K562 (cell line): Measurements from ENCODE around the gene ZCCHC17. TPM values are rescaled to one million over a fixed set of nuclear protein-coding genes. Genes with fewer than 3 reads are reported as not detected.

Experiments used
- ATAC-seq: fragments of 200-7000 bp; cut with Tn5 transposase; 3 replicates; pipeline ENCODE4 v1.9.1; 2020; ENCODE audit warnings: moderate library complexity
- BruUV-seq: library from RNA; stranded (reverse); fragments of 400-500 nt; replicated peaks from 2 replicates; lab custom pipeline; 2021; lab: Mats Ljungman, UMichigan
- CTCF ChIA-PET: fragments of 300-600 bp; formaldehyde crosslinking; extraction: SDS; loops from one replicate; lab custom pipeline; 2021; ENCODE audit warnings: low intra/inter-chr PET ratio; lab: Yijun Ruan, JAX
- POLR2A ChIA-PET: fragments of 300-600, 350-650 bp; sonication (Branson Sonifier 250); formaldehyde crosslinking; extraction: SDS; loops from one replicate; lab custom pipeline; 2021; ENCODE audit warnings: antibody characterized with exemption, inconsistent platforms; lab: Yijun Ruan, JAX
- DNase-seq, 4 experiments: peaks; one replicate each; pipeline versions ENCODE4 v3.0.0 to v3.0.0-alpha.2; 2011 to 2018; ENCODE audit warnings: low spot score in 3 of 4, mixed read lengths in 3 of 4; ENCODE audit errors: extremely low read depth in 1 of 4
- FAIRE-seq: peaks from 2 replicates; lab custom pipeline; 2011; peaks lifted over from hg19 to GRCh38; lab: Jason Lieb, UNC
- H2AFZ ChIP-seq: 2 replicates; pipeline ENCODE4 v1.6.0; 2011; ENCODE audit warnings: low read depth, low read length, control low read depth, inconsistent platforms
- H3K27ac ChIP-seq: fragments of 200-600 bp; 3 replicates; pipeline ENCODE4 v1.8.0; 2011; ENCODE audit warnings: low read depth, mild to moderate bottlenecking, control low read depth, inconsistent platforms, low read length, moderate library complexity, mixed read lengths; ENCODE audit errors: extremely low read depth
- H3K27me3 ChIP-seq, 2 experiments: fragments of 300-600 bp in 1 of 2; 2 replicates in 1 of 2; 3 replicates in 1 of 2; pipeline versions ENCODE4 v1.6.0 to v1.8.0; 2011; ENCODE audit warnings: inconsistent platforms in 2 of 2, low read length in 2 of 2, mild to moderate bottlenecking in 1 of 2, mixed read lengths in 1 of 2, moderate library complexity in 1 of 2; ENCODE audit not compliant: control insufficient read depth in 2 of 2, insufficient read depth in 2 of 2
- H3K36me3 ChIP-seq: fragments of 300-600 bp; 3 replicates; pipeline ENCODE4 v1.8.0; 2011; ENCODE audit warnings: mild to moderate bottlenecking, low read length, inconsistent platforms; ENCODE audit not compliant: control insufficient read depth, insufficient read depth
- H3K4me1 ChIP-seq, 2 experiments: fragments of 200-600 bp in 1 of 2; replicated peaks in 1 of 2; 2 replicates in 1 of 2; 3 replicates in 1 of 2; pipeline versions ENCODE4 v1.5.1 to v1.8.0; 2011; ENCODE audit warnings: inconsistent platforms in 2 of 2, low read length in 2 of 2, mild to moderate bottlenecking in 1 of 2, mixed read lengths in 1 of 2, moderate library complexity in 1 of 2; ENCODE audit not compliant: control insufficient read depth in 2 of 2, insufficient read depth in 2 of 2
- H3K4me2 ChIP-seq: 2 replicates; pipeline ENCODE4 v1.6.1; 2011; ENCODE audit warnings: low read length, control low read depth, inconsistent platforms, mixed read lengths; ENCODE audit not compliant: insufficient read depth
- H3K4me3 ChIP-seq: fragments of 200-600 bp; sonication (generic), shearing (Covaris generic); 2 replicates; pipeline ENCODE4 v1.5.1; 2016; ENCODE audit warnings: control low read depth, inconsistent platforms
- H3K79me2 ChIP-seq: fragments of 200-600 bp; 3 replicates; pipeline ENCODE4 v1.8.0; 2011; ENCODE audit warnings: low read length, inconsistent platforms; ENCODE audit not compliant: control insufficient read depth, insufficient read depth
- H3K9ac ChIP-seq, 2 experiments: 2 replicates each; pipeline versions ENCODE4 v1.6.0 to v1.6.1; 2011; ENCODE audit warnings: low read depth in 2 of 2, low read length in 2 of 2, control low read depth in 1 of 2, inconsistent platforms in 1 of 2, mild to moderate bottlenecking in 1 of 2, mixed read lengths in 1 of 2; ENCODE audit not compliant: insufficient read depth in 1 of 2
- H3K9me1 ChIP-seq: one replicate; pipeline ENCODE4 v1.6.0; 2011; ENCODE audit warnings: inconsistent platforms, mild to moderate bottlenecking, low read length, moderate library complexity; ENCODE audit not compliant: control insufficient read depth, insufficient read depth
- H3K9me3 ChIP-seq: replicated peaks from 2 replicates; pipeline ENCODE4 v1.5.1; 2011; ENCODE audit warnings: low read depth, low read length, inconsistent platforms; ENCODE audit not compliant: control insufficient read depth, insufficient read depth
- H4K20me1 ChIP-seq: replicated peaks from 2 replicates; pipeline ENCODE4 v1.6.1; 2011; ENCODE audit warnings: low read length, inconsistent platforms, mixed read lengths; ENCODE audit not compliant: control insufficient read depth, insufficient read depth
- PKNOX1 ChIP-seq: fragments of 450-650 bp; IDR thresholded peaks from 2 replicates; pipeline ENCODE4 v1.6.1; 2016
- THRB ChIP-seq: fragments of 450-650 bp; formaldehyde crosslinking; conservative IDR thresholded peaks from 2 replicates; pipeline ENCODE4 v1.4.0; 2022; ENCODE audit warnings: mild to moderate bottlenecking, missing genetic modification characterization
- WGBS: fragments of 100-300 bp; shearing (Covaris generic); methylation state at CpG from one replicate; pipeline ENCODE4 v1.1.6; 2016; ENCODE audit warnings: low coverage, mixed read lengths; ENCODE audit not compliant: insufficient coverage; ENCODE audit errors: missing lambda C conversion rate; 5-methylcytosine and 5-hydroxymethylcytosine counted together
- in situ Hi-C: fragments of 300-500 bp; cut with MboI; formaldehyde crosslinking; loops from 4 replicates; pipeline ENCODE4 v1.15.0; 2018; ENCODE audit warnings: inconsistent platforms, mixed read lengths
- intact Hi-C: fragments of 100-400 bp; cut with micrococcal nuclease; formaldehyde crosslinking; loops from 2 replicates; pipeline ENCODE4 v1.14.2; 2022
- polyA plus RNA-seq, 8 experiments: library from polyadenylated mRNA; depleted of rRNA in 4 of 8; stranded (reverse) in 5 of 8; unstranded in 3 of 8; fragments of >200 nt; fragmentation: Nextera tagmentation in 2 of 8; fragmentation: Illumina TruSeq in 1 of 8; extraction: Ambion mirVana in 2 of 8; extraction: Trizol in 1 of 8; gene quantifications; 2 replicates each; pipeline versions ENCODE4 v1.2.1 to v1.2.3, GENCODE V29; 2011 to 2014; ENCODE audit warnings: inconsistent platforms in 1 of 8, missing spikeins in 1 of 8
- total RNA-seq, 7 experiments: library from RNA; depleted of rRNA in 6 of 7; stranded (reverse); fragments of >200 nt in 6 of 7; fragmentation: Illumina TruSeq in 2 of 7; extraction: Trizol in 2 of 7; gene quantifications; 2 replicates each; pipeline versions ENCODE4 v1.2.1 to v1.2.3, GENCODE V29; 2011 to 2021; ENCODE audit warnings: low replicate concordance in 1 of 7
- TF ChIP-seq, protein P1 (sequence below), 2 experiments: fragments of 200-800 bp in 1 of 2; sonication (Bioruptor generic) in 1 of 2; sonication (generic) in 1 of 2; formaldehyde crosslinking in 1 of 2; IDR thresholded peaks in 1 of 2; conservative IDR thresholded peaks in 1 of 2; 2 replicates each; pipeline versions ENCODE4 v1.5.0 to v1.6.1; 2016 to 2020; ENCODE audit warnings: missing compliant biosample characterization in 1 of 2, missing genetic modification characterization in 1 of 2, missing genetic modification reagents in 1 of 2

Gene ZCCHC17
- total and polyA plus RNA-seq, 9 of the 15 experiments (the other 6 are each of a cell fraction or from before 2014, with no cell fraction given): 46.9 to 150 (median 74.7) TPM

DNA sequence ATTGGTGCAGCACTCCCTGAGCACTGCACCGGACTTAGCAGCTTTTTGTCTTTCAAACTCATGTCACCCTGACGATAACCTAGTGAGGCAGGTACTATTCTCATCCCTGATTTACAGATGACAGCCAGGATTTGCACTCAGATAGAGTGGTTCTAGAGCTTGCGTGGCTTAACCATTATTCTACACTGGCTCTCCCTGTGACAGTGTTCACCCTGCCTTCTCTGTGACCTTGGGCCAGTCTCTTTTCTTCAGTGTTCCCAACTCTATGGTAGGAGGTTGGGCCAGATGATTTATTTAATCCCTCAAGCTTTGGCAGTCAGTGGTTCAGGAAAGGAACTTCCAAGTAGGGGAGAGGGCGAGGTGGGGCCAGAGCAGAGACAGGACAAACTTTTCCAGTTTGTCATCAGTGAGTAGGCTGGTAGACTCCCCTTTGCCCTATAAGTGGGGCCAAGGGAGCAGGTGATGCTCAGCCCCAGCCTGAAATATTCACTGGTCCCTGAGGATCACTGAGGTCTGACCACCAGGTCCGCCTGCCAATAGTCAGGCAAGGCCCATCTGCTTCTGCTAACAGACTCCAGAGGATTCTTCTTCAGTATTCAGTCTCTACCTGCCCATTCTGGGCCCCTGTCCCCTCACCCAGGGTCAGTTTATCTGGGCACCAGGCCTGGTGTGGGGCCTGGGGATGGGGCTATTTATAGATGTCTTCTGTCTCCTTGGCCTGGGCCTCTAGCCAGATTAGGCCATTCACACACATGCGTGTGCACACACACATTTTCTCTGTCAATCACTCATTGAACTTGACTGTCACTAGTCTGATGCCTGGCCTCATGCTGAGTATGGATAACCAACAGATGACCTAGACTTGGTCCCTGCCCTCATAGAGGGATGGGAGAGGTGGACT lies 84.8 kb downstream of the ZCCHC17 start:
- Histone ChIP-seq H3K9me3 (no peaks in the 10 kb centered on the region), H3K27ac (no peak overlapping the region), H3K9me1 (no peaks in the 10 kb centered on the region)
- in situ Hi-C loops: no loop called here
- BruUV-seq: no TSS peak
- POLR2A ChIA-PET: interaction anchor here (1.1 kb wide), 1 partner anchor 34 kb away, joined by 3 read pairs; no protein-coding TSS in a partner anchor
- TF ChIP-seq PKNOX1 (peak; percentile 44; the same call in 1 of the 2 replicates), THRB (no peak)
- TF ChIP-seq, protein P1, sequence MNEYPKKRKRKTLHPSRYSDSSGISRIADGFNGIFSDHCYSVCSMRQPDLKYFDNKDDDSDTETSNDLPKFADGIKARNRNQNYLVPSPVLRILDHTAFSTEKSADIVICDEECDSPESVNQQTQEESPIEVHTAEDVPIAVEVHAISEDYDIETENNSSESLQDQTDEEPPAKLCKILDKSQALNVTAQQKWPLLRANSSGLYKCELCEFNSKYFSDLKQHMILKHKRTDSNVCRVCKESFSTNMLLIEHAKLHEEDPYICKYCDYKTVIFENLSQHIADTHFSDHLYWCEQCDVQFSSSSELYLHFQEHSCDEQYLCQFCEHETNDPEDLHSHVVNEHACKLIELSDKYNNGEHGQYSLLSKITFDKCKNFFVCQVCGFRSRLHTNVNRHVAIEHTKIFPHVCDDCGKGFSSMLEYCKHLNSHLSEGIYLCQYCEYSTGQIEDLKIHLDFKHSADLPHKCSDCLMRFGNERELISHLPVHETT (CRISPR knock-in tag; conservative IDR thresholded peaks at IDR 0.05 in 1 of 2, IDR thresholded peaks at IDR 0.05 in 1 of 2): 0 out of 4 replicates have a peak, but pooled peaks of 1 of the 2 experiments have one; percentile 10
- TF ChIP-seq, all 486 proteins: peak for 2
- H4K20me1 ChIP-seq: peaks cover 4% of the 10 kb centered on the region; the same call in 1 of the 2 replicates
- ATAC-seq (no peak), DNase-seq (no peak), FAIRE-seq (no peak)
- intact Hi-C loops: no loop called here
- H3K27me3 ChIP-seq: peaks cover 11 to 27% of the 10 kb centered on the region in 2 experiments; a peak in 4 of 5 replicates
- CTCF ChIA-PET: no interaction called here
- no peaks in the 10 kb centered on the region for H3K36me3 ChIP-seq
- H3K4me1 ChIP-seq: no peaks in the 10 kb centered on the region
- H3K4me2 ChIP-seq: no peak overlapping the region
- no peak overlapping the region for H2AFZ ChIP-seq
- WGBS: 6% methylated on average over 6 of the region's 6 CpGs
- no peak overlapping the region for H3K9ac ChIP-seq
- no peak overlapping the region for H3K4me3 ChIP-seq
- no peaks in the 10 kb centered on the region for H3K79me2 ChIP-seq
